DMS53 (cell line): ENCODE measurements around the gene TSPAN32.
"Not testable (repeated sequence)": the region's sequence is repeated elsewhere in the genome, so short reads cannot be mapped to it uniquely, and the experiment has no call there.

Experiments
- DNase-seq: peaks from one replicate; lab custom pipeline; 2025; lab: John Stamatoyannopoulos, UW

Gene TSPAN32

GRCh38 chr11:2316169-2316962 is 14.6 kb downstream of the TSPAN32 start:
- DNase-seq, result no peak

- no peak for DNase-seq
Observed at GRCh38 chr11:2316963-2317244, 15.1 kb downstream of the TSPAN32 start.

- DNase-seq, result no peak
Observed at GRCh38 chr11:2317354-2318050, 15.7 kb downstream of the TSPAN32 start.

- no peak for DNase-seq
Observed at GRCh38 chr11:2318123-2318522, 16.3 kb downstream of the TSPAN32 start.

- no peak for DNase-seq
Observed at GRCh38 chr11:2318707-2319106, 16.9 kb downstream of the TSPAN32 start.

GRCh38 chr11:2319791-2320472 is 18.1 kb downstream of the TSPAN32 start:
- DNase-seq, result no peak

GRCh38 chr11:2320568-2321310 is 18.9 kb downstream of the TSPAN32 start:
- DNase-seq, result no peak

GRCh38 chr11:2321311-2321683 is 19.5 kb downstream of the TSPAN32 start:
- no peak for DNase-seq

GRCh38 chr11:2325123-2325522 is 23.3 kb downstream of the TSPAN32 start:
- no peak for DNase-seq

- DNase-seq, result no peak
Observed at GRCh38 chr11:2325719-2326118, 23.9 kb downstream of the TSPAN32 start.

GRCh38 chr11:2327032-2327431 is 25.2 kb downstream of the TSPAN32 start:
- DNase-seq, result no peak

- DNase-seq, result no peak
Observed at GRCh38 chr11:2328021-2328420, 26.2 kb downstream of the TSPAN32 start.

- DNase-seq, result no peak
Observed at GRCh38 chr11:2328656-2329354, 27.0 kb downstream of the TSPAN32 start.

GRCh38 chr11:2329551-2329950 is 27.7 kb downstream of the TSPAN32 start:
- no peak for DNase-seq

- no peak for DNase-seq
Observed at GRCh38 chr11:2330696-2331095, 28.9 kb downstream of the TSPAN32 start.

GRCh38 chr11:2331404-2331803 is 29.6 kb downstream of the TSPAN32 start:
- no peak for DNase-seq

- DNase-seq, result not testable (repeated sequence)
Observed at GRCh38 chr11:2332569-2332968, 30.8 kb downstream of the TSPAN32 start.

GRCh38 chr11:2333486-2334205 is 31.8 kb downstream of the TSPAN32 start:
- DNase-seq, result not testable (repeated sequence)

GRCh38 chr11:2335286-2335685 is 33.5 kb downstream of the TSPAN32 start:
- not testable (repeated sequence) for DNase-seq

- DNase-seq, result not testable (repeated sequence)
Observed at GRCh38 chr11:2338760-2339159, 36.9 kb downstream of the TSPAN32 start.

GRCh38 chr11:2342557-2342956 is 40.7 kb downstream of the TSPAN32 start:
- no peak for DNase-seq
